ENCODE measurements around the gene RBBP7.
"Not testable (repeated sequence)": the region's sequence is repeated elsewhere in the genome, so short reads cannot be mapped to it uniquely, and the experiment has no call there.

Gene RBBP7

GRCh38 chrX:16862829-16863228 lies 7.3 kb downstream of the RBBP7 start:
- no peak for DNase-seq

DNA sequence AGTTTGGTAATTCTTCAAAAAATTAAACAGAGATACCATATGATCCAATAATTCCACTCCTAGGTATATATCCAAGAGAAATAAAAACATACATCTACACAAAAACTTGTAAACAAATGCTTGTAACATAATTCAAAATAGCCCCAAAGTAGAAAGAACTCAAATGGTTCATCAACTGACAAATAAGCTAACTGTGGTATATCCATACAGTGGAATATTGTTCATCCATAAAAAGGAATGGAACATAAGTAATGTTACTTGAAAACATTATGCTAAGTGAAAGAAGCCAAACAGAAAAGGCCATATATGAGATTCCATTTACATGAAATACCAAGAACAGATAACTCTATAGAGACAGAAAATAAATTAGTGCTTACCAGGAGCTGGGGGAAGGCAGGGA lies 13.4 kb downstream of the RBBP7 start:
- DNase-seq: no peak

DNA sequence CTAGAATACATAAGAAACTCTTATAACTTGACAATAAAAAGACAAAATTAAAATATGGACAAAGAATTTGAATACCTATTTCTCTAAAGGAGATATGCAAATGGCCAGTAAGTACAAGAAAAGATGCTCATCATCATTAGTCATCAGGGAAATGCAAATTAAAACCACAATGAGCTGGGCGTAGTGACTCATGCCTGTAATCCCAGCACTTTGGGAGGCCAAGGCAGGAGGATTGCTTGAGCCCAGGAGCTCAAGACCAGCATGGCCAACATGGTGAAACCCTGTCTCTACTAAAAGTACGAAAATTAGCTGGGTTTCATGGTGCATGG lies 14.1 kb downstream of the RBBP7 start:
- not testable (repeated sequence) for DNase-seq

GRCh38 chrX:16855363-16856075 lies 14.6 kb downstream of the RBBP7 start:
- no peak for DNase-seq

DNA sequence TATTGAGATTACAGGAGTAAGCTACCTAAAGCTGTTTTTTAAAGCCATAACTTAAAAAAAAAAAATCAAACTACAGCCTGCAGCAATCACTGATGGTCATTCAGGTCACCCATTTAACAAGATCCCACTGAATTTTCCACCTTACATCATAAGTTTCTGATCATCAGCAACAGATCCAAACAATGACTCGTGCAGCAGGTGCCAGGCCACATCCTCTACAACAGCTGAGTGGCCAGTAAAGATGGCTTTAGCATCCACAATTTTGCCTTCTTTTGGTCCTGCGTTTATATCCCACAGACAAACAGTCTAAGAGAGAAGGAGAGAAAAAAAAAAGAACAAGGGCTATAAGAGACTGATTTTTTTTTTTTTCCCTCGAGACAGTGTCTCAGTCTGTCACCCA lies 16.6 kb downstream of the RBBP7 start:
- no peak for DNase-seq

GRCh38 chrX:16852617-16853179 lies 17.5 kb downstream of the RBBP7 start:
- DNase-seq: no peak

DNA sequence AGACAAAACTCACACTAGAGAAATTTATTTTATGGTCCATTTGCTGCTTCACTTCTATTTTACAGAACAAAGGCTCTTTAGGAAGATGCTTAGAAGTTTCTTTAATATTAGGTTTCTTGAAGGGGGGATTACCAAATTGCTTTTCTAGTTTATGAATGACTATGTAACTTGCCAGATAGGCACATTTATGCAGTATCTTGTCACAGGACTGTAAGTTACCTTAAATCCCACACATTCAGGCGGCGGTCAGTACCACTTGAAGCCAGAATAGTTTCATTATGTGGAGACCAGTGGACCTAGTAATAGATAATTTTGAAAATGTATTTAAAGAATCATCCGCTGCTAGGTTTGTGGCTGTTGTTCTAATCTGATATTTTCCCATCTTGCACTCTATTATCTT lies 18.3 kb downstream of the RBBP7 start:
- DNase-seq: no peak

DNA sequence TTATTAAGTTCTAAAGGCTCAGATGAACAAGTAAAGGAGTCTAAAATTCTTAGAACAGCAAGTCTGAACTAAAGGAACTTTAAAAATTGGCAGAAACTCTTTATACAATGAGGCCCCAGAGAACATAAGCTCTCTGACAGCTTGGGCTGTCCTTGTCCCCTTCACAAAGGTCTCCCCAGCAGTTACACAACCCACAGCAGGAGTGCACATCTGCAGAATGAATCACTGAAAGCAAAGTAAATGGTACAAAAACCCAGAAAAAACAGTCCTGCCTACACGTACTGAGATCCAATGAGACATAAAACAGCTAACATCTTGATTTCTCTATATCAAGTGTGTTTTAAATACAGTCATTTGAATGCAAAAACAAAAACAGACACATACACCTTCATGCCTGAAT lies 18.7 kb downstream of the RBBP7 start:
- DNase-seq: no peak

DNA sequence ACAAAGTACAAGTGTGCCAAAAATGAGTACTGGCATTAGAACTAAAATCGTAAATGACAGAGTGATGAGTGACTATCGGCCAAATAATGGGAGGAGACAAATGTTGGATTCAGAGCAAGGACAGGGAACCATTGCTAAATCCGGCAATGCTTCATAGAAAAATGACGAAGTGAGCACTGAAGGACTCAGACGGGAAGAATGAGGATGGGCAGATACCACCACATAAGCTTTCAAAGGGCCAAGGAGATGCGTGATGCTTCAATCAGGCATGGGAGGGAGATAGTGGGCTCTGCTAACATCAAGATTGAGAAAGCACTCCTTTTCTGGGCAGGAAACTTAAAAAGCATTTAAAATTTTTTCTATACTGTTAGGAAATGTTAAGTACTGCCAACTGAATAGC lies 21.6 kb downstream of the RBBP7 start:
- DNase-seq: no peak

- DNase-seq: no peak
Observed at GRCh38 chrX:16845686-16846085, 24.5 kb downstream of the RBBP7 start.

- DNase-seq: no peak
Observed at GRCh38 chrX:16843208-16843909, 26.8 kb downstream of the RBBP7 start.

GRCh38 chrX:16842684-16843083 lies 27.5 kb downstream of the RBBP7 start:
- no peak for DNase-seq

- DNase-seq: no peak
Observed at GRCh38 chrX:16839852-16840460, 30.2 kb downstream of the RBBP7 start.

GRCh38 chrX:16839219-16839851 lies 30.8 kb downstream of the RBBP7 start:
- no peak for DNase-seq

- no peak for DNase-seq
Observed at GRCh38 chrX:16838202-16839066, 31.7 kb downstream of the RBBP7 start.

DNA sequence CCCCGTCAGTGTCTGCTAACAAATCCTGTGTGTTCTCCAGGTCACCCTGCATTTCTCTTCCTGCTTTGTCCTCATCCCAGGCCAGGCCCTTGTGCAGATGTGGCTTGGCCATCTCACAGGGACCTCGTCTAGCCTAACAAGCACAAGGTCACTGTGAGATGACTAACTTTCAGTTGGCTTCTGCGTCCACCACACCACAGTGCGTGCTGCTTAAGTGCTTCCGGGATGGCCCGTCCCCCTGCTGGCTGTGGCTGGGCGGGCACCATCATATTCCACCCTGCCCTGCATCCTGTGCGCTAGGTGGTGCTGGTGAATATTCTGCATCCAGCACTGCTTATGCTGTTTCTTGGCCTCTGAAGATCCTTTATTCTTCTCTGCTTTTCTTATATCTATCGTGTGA lies 33.8 kb downstream of the RBBP7 start:
- peak in 1 of 2 experiments; percentile 30 for DNase-seq

- no peak for DNase-seq
Observed at GRCh38 chrX:16834806-16835205, 35.4 kb downstream of the RBBP7 start.

DNA sequence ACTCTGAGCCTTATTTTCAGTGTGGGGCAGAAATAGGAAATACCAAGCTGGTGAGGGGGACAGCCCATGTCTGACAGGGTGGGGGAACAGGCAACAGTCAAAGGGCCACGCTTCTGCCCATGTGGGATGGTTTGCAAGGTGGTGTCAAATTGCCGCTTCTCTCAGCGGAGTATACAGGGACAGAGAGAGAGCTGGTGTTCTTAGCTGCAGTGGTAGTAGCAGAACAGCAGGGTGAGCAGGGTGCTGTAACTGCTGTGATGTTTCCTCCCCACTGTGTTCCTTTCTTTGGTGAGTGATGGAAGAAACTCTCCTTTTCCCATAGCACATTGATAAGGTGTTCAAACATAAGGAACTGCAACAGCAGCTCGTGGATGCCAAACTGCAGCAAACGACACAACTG lies 37.9 kb downstream of the RBBP7 start:
- DNase-seq: no peak

- no peak for DNase-seq
Observed at GRCh38 chrX:16828124-16828908, 41.8 kb downstream of the RBBP7 start.

- no peak for DNase-seq
Observed at GRCh38 chrX:16827225-16827624, 42.9 kb downstream of the RBBP7 start.

- DNase-seq: peak in 1 of 2 experiments; percentile 38
Observed at GRCh38 chrX:16826207-16826606, 44.0 kb downstream of the RBBP7 start.

Data from NCI-H524 (cell line).